ENCODE results near the gene GMDS. TPM values are rescaled to one million over a fixed set of nuclear protein-coding genes. Genes with fewer than 3 reads are reported as not detected.

Gene GMDS
- total RNA-seq, 1 experiment from 2014 or later: 35.0 TPM

DNA sequence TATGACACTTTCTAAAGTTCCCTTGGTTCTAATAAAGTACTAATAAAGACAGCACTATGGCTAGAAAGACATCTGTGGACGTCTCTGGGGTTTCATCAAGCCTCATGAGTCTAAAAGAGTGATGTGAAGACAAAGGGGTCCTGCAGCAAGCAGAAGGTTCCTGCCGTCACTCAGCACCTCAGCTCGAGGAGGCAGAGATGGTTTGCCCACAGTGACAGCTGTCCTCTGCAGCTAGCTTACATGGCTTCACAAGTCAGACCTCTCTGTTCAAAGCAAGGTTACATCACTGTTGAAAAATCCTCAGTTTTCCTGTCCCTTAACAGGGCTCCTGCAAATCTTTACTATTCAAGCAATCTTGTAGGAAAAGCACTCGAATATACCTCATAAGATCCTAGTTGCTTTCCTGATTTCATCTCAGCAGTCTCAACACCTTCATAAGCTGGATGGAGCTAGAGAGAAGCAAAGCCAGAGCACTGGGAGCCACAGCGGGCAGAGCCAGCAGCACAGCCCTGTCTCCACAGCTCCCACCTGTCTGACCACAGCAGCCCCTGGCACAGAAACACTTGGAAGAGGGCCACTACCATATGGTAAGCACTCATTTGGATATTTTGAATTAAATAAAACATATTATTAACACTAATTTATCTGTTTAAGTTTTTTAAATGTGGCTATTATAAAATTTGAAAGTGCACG, 202.3 kb downstream of the GMDS start (continued):
- TF ChIP-seq ZNF425 (CRISPR knock-in tag; conservative IDR thresholded peaks at IDR 0.05): no peak
- TF ChIP-seq, protein P1, sequence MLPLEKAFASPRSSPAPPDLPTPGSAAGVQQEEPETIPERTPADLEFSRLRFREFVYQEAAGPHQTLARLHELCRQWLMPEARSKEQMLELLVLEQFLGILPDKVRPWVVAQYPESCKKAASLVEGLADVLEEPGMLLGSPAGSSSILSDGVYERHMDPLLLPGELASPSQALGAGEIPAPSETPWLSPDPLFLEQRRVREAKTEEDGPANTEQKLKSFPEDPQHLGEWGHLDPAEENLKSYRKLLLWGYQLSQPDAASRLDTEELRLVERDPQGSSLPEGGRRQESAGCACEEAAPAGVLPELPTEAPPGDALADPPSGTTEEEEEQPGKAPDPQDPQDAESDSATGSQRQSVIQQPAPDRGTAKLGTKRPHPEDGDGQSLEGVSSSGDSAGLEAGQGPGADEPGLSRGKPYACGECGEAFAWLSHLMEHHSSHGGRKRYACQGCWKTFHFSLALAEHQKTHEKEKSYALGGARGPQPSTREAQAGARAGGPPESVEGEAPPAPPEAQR (CRISPR knock-in tag; IDR thresholded peaks at IDR 0.05): no peak
- TF ChIP-seq SOX15 (CRISPR knock-in tag; IDR thresholded peaks at IDR 0.05): no peak
- no peak for TF ChIP-seq NFATC4 (CRISPR knock-in tag; IDR thresholded peaks at IDR 0.05)
- TF ChIP-seq TP53 (CRISPR knock-in tag; IDR thresholded peaks at IDR 0.05): no peak
- TF ChIP-seq ZNF416 (CRISPR knock-in tag; IDR thresholded peaks at IDR 0.05): no peak
- TF ChIP-seq, protein P2, sequence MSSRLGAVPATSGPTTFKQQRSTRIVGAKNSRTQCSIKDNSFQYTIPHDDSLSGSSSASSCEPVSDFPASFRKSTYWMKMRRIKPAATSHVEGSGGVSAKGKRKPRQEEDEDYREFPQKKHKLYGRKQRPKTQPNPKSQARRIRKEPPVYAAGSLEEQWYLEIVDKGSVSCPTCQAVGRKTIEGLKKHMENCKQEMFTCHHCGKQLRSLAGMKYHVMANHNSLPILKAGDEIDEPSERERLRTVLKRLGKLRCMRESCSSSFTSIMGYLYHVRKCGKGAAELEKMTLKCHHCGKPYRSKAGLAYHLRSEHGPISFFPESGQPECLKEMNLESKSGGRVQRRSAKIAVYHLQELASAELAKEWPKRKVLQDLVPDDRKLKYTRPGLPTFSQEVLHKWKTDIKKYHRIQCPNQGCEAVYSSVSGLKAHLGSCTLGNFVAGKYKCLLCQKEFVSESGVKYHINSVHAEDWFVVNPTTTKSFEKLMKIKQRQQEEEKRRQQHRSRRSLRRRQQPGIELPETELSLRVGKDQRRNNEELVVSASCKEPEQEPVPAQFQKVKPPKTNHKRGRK (CRISPR knock-in tag; IDR thresholded peaks at IDR 0.05; ENCODE audit: borderline replicate concordance): no peak

DNA sequence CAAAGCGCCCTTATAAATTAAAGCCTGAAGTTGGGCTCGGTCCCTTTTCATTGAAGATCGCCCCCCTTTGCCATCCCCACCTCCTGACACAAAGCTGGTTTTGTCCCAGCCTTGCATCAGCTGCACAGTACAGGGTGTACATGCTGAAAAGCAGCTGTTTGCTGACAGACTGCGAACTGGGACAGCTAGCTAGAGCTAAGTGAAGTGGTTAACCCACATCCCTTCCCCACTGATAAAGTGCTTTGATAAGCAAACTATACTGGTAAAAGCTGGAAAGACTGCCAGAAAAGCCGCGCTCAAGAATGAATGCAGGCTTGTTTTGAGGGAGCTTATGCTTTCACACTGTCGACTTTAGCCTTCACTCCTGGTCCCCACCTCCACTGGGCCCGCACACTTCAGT, 207.3 kb downstream of the GMDS start:
- ATAC-seq (no peak), DNase-seq (ENCODE audit: low spot score) (no peak)
- H3K4me1 Mint-ChIP-seq: 0 out of 2 replicates have a peak, but pooled peaks cover 3% of the 10 kb centered on the region
- no peak overlapping the region for H3K27ac Mint-ChIP-seq
- no peaks in the 10 kb centered on the region for H3K9me3 Mint-ChIP-seq
- H3K36me3 Mint-ChIP-seq: no peaks in the 10 kb centered on the region
- no peaks in the 10 kb centered on the region for H3K27me3 Mint-ChIP-seq (ENCODE audit: low read depth)
- ChIA-PET CTCF (interaction anchor here (0.6 to 1.9 kb wide), 3 partner anchors 91 to 145 kb away, joined by 3 to 8 read pairs (median 3); no protein-coding TSS in a partner anchor), POLR2A (no interaction called here)
- no peak overlapping the region for H3K4me3 Mint-ChIP-seq
- TF ChIP-seq FOXP4 (CRISPR knock-in tag; IDR thresholded peaks at IDR 0.05) (no peak), NFE2L1 (CRISPR knock-in tag; IDR thresholded peaks at IDR 0.05) (no peak), ZNF138 (CRISPR knock-in tag; conservative IDR thresholded peaks at IDR 0.05) (no peak), ESRRA (CRISPR knock-in tag; IDR thresholded peaks at IDR 0.05; ENCODE audit: borderline replicate concordance) (no peak), ZBTB21 (CRISPR knock-in tag; IDR thresholded peaks at IDR 0.05; ENCODE audit: borderline replicate concordance) (no peak), CREB1 (CRISPR knock-in tag; IDR thresholded peaks at IDR 0.05) (no peak), OVOL2 (CRISPR knock-in tag; IDR thresholded peaks at IDR 0.05; ENCODE audit: borderline replicate concordance) (no peak), ZNF425 (CRISPR knock-in tag; conservative IDR thresholded peaks at IDR 0.05) (no peak), TEAD4 (CRISPR knock-in tag; IDR thresholded peaks at IDR 0.05) (no peak), ZMAT4 (CRISPR knock-in tag; IDR thresholded peaks at IDR 0.05) (no peak), CDX4 (CRISPR knock-in tag; IDR thresholded peaks at IDR 0.05; ENCODE audit: borderline replicate concordance) (no peak), GRHL2 (CRISPR knock-in tag; IDR thresholded peaks at IDR 0.05; ENCODE audit: insufficient replicate concordance, severe bottlenecking) (no peak)
- TF ChIP-seq, protein P1 (CRISPR knock-in tag; IDR thresholded peaks at IDR 0.05): no peak
- TF ChIP-seq, protein P3, sequence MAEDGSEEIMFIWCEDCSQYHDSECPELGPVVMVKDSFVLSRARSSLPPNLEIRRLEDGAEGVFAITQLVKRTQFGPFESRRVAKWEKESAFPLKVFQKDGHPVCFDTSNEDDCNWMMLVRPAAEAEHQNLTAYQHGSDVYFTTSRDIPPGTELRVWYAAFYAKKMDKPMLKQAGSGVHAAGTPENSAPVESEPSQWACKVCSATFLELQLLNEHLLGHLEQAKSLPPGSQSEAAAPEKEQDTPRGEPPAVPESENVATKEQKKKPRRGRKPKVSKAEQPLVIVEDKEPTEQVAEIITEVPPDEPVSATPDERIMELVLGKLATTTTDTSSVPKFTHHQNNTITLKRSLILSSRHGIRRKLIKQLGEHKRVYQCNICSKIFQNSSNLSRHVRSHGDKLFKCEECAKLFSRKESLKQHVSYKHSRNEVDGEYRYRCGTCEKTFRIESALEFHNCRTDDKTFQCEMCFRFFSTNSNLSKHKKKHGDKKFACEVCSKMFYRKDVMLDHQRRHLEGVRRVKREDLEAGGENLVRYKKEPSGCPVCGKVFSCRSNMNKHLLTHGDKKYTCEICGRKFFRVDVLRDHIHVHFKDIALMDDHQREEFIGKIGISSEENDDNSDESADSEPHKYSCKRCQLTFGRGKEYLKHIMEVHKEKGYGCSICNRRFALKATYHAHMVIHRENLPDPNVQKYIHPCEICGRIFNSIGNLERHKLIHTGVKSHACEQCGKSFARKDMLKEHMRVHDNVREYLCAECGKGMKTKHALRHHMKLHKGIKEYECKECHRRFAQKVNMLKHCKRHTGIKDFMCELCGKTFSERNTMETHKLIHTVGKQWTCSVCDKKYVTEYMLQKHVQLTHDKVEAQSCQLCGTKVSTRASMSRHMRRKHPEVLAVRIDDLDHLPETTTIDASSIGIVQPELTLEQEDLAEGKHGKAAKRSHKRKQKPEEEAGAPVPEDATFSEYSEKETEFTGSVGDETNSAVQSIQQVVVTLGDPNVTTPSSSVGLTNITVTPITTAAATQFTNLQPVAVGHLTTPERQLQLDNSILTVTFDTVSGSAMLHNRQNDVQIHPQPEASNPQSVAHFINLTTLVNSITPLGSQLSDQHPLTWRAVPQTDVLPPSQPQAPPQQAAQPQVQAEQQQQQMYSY (CRISPR knock-in tag; IDR thresholded peaks at IDR 0.05): no peak

All from WTC11 (cell line).